HUDEP-2 (cell line): ENCODE data around the gene CD63.
"Not testable (repeated sequence)": the region's sequence is repeated elsewhere in the genome, so short reads cannot be mapped to it uniquely, and the experiment has no call there.

Experiments used
- DNase-seq, 76 experiments: peaks; one replicate each; lab custom pipeline; 2025; ENCODE audit not compliant: unreplicated experiment in 76 of 76; lab: John Stamatoyannopoulos, UW

The CD63 gene, protein sequence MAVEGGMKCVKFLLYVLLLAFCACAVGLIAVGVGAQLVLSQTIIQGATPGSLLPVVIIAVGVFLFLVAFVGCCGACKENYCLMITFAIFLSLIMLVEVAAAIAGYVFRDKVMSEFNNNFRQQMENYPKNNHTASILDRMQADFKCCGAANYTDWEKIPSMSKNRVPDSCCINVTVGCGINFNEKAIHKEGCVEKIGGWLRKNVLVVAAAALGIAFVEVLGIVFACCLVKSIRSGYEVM

DNA sequence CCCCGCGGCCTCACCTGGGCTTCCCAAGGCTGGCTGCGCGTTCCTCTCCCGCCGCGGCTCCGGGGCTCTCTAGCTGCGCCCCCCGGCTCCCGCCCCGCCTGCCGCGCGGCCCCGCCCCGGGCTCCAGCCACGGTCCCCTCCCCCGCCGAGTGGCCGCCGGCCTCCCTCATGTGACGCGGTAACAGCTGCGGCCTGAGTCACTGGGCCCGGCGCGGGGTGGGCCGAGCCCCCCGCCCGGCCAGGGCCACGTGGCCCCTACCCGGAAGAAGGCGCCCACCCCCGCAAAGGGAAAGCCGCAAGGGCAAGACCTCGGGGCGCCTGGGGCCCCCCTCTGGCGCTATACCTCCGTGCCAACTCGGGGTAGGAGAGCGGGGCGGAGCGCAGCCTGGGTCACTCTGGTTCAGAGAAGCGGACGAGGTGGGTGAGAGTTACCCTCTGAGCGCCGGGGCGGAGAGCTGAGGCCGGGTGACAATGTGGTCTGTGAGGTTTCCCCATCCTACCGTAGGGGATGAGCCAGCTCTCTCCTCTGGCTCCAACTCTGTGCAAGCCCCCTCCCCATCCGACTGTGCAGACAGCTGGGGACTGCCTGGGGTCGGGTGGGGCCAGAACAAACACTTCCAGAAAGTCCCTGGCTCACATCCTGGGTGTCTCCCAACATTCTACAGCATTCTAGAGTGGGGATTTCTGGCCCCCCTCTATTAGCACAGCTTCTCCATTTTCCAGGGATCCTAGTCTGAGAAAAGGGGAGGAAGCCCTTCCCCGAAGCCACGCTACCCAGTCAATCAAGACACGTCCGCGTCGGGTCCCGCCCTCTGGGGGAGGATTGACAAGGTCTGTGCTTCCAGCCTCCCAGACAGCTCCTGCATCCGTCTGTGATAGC, at the start of gene CD63:
TSS of gene CD63 (minus strand) at position 71 of the 880 bp plus-strand sequence. CDS start 668 bp downstream, outside the sequence.
- DNase-seq, result peak in 75 of 76 experiments; percentile 10 to 87 (median 70)

GRCh38 chr12:55777856-55778255, 49.0 kb upstream of the CD63 start:
- DNase-seq, result no peak

GRCh38 chr12:55771736-55772135, 42.9 kb upstream of the CD63 start:
- no peak for DNase-seq

DNA sequence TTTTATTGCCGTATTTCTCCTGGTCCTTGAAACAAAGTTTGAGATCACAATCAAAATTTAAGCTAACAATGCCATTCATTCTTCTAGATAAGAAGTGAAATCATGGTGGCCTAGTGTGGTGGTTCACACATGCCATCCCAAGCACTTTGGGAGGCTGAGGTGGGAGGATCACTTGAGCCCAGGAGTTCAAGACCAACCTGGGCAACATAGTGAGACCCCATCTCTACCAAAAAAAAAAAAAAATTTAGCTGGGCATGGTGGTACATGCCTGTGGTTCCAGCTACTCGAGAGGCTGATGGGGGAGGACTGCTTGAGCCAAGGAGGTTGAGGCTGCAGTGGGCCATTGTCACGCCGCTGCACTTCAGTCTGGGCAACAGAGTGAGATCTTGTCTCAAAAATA, 38.3 kb upstream of the CD63 start:
- no peak for DNase-seq

- DNase-seq, result no peak
These were observed 37.0 kb upstream of the CD63 start for GRCh38 chr12:55765736-55766290.

GRCh38 chr12:55762646-55763045, 33.8 kb upstream of the CD63 start:
- no peak for DNase-seq

- DNase-seq, result no peak
These were observed 31.9 kb upstream of the CD63 start for GRCh38 chr12:55760663-55761062.

- not testable (repeated sequence) for DNase-seq
These were observed 29.8 kb upstream of the CD63 start for GRCh38 chr12:55758575-55758974.

DNA sequence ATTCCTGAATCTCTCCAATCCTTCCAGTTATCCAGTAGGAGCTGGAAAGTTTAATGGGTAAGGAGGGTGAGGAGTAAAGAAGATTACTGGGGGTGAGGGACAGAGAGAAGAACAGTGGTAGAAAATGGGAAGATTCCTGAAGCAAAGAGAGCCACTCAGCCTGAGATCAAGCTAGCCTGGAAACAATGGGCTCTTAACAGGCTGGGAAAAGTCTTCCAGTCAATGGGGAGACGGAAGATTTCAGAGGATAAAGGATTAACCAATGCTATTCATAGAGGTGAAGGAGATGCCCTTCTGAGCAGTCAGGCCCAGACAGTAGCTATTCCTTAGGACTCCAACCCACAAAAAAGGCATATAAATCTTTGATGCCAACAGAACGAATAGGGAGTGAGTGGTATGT, 28.9 kb upstream of the CD63 start:
- no peak for DNase-seq

GRCh38 chr12:55755246-55755645, 26.4 kb upstream of the CD63 start:
- no peak for DNase-seq

GRCh38 chr12:55748230-55748993, 19.6 kb upstream of the CD63 start:
- DNase-seq, result no peak

GRCh38 chr12:55746913-55747231, 18.1 kb upstream of the CD63 start:
- no peak for DNase-seq

DNA sequence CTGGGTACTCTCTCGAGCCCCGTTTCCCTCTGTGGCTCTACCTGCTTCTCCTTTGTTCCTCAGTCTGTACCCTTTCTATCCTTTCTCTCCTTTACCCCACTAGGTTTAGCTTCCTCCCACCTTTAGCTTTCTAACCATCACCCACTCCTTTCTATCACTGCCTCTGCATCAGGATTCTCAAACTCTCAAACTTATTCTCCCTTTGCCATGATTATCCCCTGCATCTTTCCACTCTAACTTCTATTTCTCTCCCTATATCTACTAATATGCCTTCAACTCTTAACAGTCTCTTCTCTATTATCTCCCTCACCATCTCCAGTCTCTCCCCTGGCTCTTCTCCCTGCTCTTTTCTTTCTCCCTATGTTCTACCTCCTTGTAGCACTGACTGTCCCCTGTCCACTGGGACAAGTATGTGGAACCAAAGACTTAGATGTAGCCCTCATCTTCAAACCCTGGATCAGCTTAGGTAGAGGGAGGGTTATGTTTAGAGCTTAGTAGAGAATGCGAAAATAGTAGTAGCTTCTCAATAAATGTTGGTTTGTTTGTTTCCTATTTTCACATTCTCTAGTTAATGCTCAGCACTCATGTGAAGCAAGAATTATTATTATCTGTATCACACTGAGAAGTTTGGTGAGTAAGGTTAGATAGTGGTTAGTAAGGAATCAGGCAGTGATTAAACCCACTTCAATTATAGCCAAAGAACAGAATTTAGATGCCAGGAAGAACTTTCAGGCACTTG, 17.5 kb upstream of the CD63 start:
- no peak for DNase-seq

- no peak for DNase-seq
These were observed 16.8 kb upstream of the CD63 start for GRCh38 chr12:55745361-55746173.

- DNase-seq, result no peak
These were observed 15.7 kb upstream of the CD63 start for GRCh38 chr12:55744340-55745030.

DNA sequence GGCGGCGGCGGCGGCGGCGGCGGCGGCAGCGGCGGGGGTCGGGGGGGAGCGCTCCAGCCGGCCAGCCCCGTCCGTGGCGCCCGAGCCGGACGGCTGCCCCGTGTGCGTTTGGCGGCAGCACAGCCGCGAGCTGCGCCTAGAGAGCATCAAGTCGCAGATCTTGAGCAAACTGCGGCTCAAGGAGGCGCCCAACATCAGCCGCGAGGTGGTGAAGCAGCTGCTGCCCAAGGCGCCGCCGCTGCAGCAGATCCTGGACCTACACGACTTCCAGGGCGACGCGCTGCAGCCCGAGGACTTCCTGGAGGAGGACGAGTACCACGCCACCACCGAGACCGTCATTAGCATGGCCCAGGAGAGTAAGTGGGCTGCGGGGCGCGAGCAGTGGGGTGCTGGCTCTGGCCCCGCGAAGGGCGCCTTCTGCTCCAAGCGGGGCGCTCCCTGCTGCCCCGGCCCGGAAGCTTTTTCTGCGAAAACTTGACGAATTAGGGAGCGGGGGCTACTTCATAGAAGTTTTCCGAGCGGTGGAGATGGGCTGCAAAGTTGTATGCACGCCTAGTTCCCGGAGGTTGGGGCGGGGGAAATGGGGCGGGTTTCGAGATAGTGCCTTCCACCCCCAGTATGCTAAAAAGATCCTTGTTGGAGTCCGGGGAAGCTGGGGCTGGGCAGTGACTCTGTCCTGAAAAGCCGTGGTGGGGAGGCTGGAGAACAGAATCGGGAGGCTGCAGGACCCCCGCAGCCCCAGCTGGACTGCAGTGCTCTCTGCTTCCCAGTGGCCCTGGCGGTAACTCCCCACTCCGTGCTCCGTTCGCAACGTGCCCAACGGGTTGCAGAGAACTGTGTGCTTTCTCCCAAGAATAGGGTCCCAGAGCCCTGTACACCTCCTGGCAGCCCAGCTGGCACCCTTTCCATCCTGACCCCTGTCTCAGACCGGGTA, 14.9 kb upstream of the CD63 start:
- DNase-seq, result peak in 45 of 76 experiments; percentile 1 to 49 (median 35)

DNA sequence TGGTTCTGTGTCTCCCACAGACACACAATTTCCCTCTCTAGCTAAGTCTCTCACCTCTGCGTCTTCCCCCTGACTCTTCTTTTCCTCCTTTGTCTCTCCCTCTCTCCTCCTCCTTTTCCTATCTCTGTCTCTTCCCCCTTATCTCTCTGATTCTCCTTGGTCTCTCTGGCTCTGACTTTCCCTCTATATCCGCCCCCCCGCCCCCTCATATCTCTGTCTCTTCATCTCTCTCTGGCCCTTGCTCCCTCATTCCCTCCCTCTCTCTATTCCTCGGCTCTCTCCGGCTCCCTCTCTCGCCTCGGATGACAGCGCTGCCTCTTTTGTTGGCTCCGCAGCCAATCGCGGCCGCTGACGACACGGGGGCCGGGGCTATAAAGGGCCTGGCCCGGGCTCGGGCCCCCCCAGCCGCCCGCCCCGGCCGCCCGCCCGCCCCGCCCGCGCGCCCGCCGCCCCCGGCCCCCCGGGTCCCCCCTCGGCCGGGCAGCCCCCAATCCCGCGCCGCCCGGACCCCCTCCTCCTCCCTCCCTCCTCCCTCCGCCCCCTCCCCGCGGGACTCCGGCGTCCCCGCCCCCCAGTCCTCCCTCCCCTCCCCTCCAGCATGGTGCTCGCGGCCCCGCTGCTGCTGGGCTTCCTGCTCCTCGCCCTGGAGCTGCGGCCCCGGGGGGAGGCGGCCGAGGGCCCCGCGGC, 14.1 kb upstream of the CD63 start, which contains the start of gene GDF11:
TSS of gene GDF11 (plus strand) at position 404 of the 687 bp plus-strand sequence. CDS start at position 599, 195 bp downstream.
- DNase-seq, result peak in 56 of 76 experiments; percentile 4 to 71 (median 41)
